Measurements from ENCODE around the gene EVA1A.

EVA1A gene

GRCh38 chr2:75603477-75603876 lies 42.7 kb upstream of the EVA1A start:
- H3K4me1 ChIP-seq (ENCODE audit: control insufficient read depth, insufficient read depth, low read length), result peaks cover 4% of the 10 kb centered on the region
- 100% methylated on average over 1 of the region's 1 CpG for WGBS, 2 experiments
- H3K36me3 ChIP-seq (ENCODE audit: control insufficient read depth, insufficient read depth, low read length), result no peaks in the 10 kb centered on the region
- H3K27me3 ChIP-seq (ENCODE audit: control insufficient read depth, insufficient read depth, low read length, poor library complexity, severe bottlenecking), result no peaks in the 10 kb centered on the region
- H3K27ac ChIP-seq (ENCODE audit: insufficient read depth, low read depth, low read length, poor library complexity, severe bottlenecking), result no peak overlapping the region
- H3K4me3 ChIP-seq (ENCODE audit: insufficient read depth, low read depth, low read length), result no peak overlapping the region
- H3K9me3 ChIP-seq (ENCODE audit: control insufficient read depth, low read length), result no peaks in the 10 kb centered on the region

GRCh38 chr2:75602724-75603342 lies 42.1 kb upstream of the EVA1A start:
- Histone ChIP-seq H3K4me1 (ENCODE audit: control insufficient read depth, insufficient read depth, low read length) (no peaks in the 10 kb centered on the region), H3K9me3 (ENCODE audit: control insufficient read depth, low read length) (no peaks in the 10 kb centered on the region), H3K36me3 (ENCODE audit: control insufficient read depth, insufficient read depth, low read length) (no peaks in the 10 kb centered on the region), H3K27ac (ENCODE audit: insufficient read depth, low read depth, low read length, poor library complexity, severe bottlenecking) (no peak overlapping the region), H3K27me3 (ENCODE audit: control insufficient read depth, insufficient read depth, low read length, poor library complexity, severe bottlenecking) (no peaks in the 10 kb centered on the region), H3K4me3 (ENCODE audit: insufficient read depth, low read depth, low read length) (no peak overlapping the region)
- 92 to 95% methylated on average over 5 of the region's 6 CpGs for WGBS, 2 experiments

GRCh38 chr2:75600461-75601011 lies 39.8 kb upstream of the EVA1A start:
- no peak overlapping the region for H3K27ac ChIP-seq (ENCODE audit: insufficient read depth, low read depth, low read length, poor library complexity, severe bottlenecking)
- H3K4me1 ChIP-seq (ENCODE audit: control insufficient read depth, insufficient read depth, low read length), result no peaks in the 10 kb centered on the region
- WGBS, 2 experiments, result 94% methylated on average over 4 of the region's 4 CpGs
- no peaks in the 10 kb centered on the region for H3K9me3 ChIP-seq (ENCODE audit: control insufficient read depth, low read length)
- no peaks in the 10 kb centered on the region for H3K36me3 ChIP-seq (ENCODE audit: control insufficient read depth, insufficient read depth, low read length)
- no peaks in the 10 kb centered on the region for H3K27me3 ChIP-seq (ENCODE audit: control insufficient read depth, insufficient read depth, low read length, poor library complexity, severe bottlenecking)
- no peak overlapping the region for H3K4me3 ChIP-seq (ENCODE audit: insufficient read depth, low read depth, low read length)

GRCh38 chr2:75598589-75599155 lies 37.9 kb upstream of the EVA1A start:
- WGBS, 2 experiments, result 92 to 97% methylated on average over 8 of the region's 8 CpGs

GRCh38 chr2:75597949-75598348 lies 37.2 kb upstream of the EVA1A start:
- no peaks in the 10 kb centered on the region for H3K9me3 ChIP-seq (ENCODE audit: control insufficient read depth, low read length)
- WGBS, 2 experiments, result 95 to 96% methylated on average over 20 of the region's 20 CpGs
- H3K4me1 ChIP-seq (ENCODE audit: control insufficient read depth, insufficient read depth, low read length), result no peaks in the 10 kb centered on the region
- H3K4me3 ChIP-seq (ENCODE audit: insufficient read depth, low read depth, low read length), result no peak overlapping the region
- H3K36me3 ChIP-seq (ENCODE audit: control insufficient read depth, insufficient read depth, low read length), result no peaks in the 10 kb centered on the region
- no peaks in the 10 kb centered on the region for H3K27me3 ChIP-seq (ENCODE audit: control insufficient read depth, insufficient read depth, low read length, poor library complexity, severe bottlenecking)
- H3K27ac ChIP-seq (ENCODE audit: insufficient read depth, low read depth, low read length, poor library complexity, severe bottlenecking), result no peak overlapping the region

More at GRCh38 chr2:75598589-75599155, 37.9 kb upstream of the EVA1A start:
- Histone ChIP-seq H3K36me3 (ENCODE audit: control insufficient read depth, insufficient read depth, low read length) (no peaks in the 10 kb centered on the region), H3K4me1 (ENCODE audit: control insufficient read depth, insufficient read depth, low read length) (no peaks in the 10 kb centered on the region), H3K27me3 (ENCODE audit: control insufficient read depth, insufficient read depth, low read length, poor library complexity, severe bottlenecking) (no peaks in the 10 kb centered on the region), H3K9me3 (ENCODE audit: control insufficient read depth, low read length) (no peaks in the 10 kb centered on the region), H3K4me3 (ENCODE audit: insufficient read depth, low read depth, low read length) (no peak overlapping the region), H3K27ac (ENCODE audit: insufficient read depth, low read depth, low read length, poor library complexity, severe bottlenecking) (no peak overlapping the region)

- H3K27me3 ChIP-seq (ENCODE audit: control insufficient read depth, insufficient read depth, low read length, poor library complexity, severe bottlenecking), result no peaks in the 10 kb centered on the region
- WGBS, 2 experiments, result 89 to 90% methylated on average over 4 of the region's 4 CpGs
- H3K4me1 ChIP-seq (ENCODE audit: control insufficient read depth, insufficient read depth, low read length), result no peaks in the 10 kb centered on the region
- H3K36me3 ChIP-seq (ENCODE audit: control insufficient read depth, insufficient read depth, low read length), result no peaks in the 10 kb centered on the region
- H3K27ac ChIP-seq (ENCODE audit: insufficient read depth, low read depth, low read length, poor library complexity, severe bottlenecking), result no peak overlapping the region
- H3K4me3 ChIP-seq (ENCODE audit: insufficient read depth, low read depth, low read length), result no peak overlapping the region
- H3K9me3 ChIP-seq (ENCODE audit: control insufficient read depth, low read length), result no peaks in the 10 kb centered on the region
These were observed 36.0 kb upstream of the EVA1A start for GRCh38 chr2:75596784-75597183.

- no peaks in the 10 kb centered on the region for H3K27me3 ChIP-seq (ENCODE audit: control insufficient read depth, insufficient read depth, low read length, poor library complexity, severe bottlenecking)
- no peak overlapping the region for H3K27ac ChIP-seq (ENCODE audit: insufficient read depth, low read depth, low read length, poor library complexity, severe bottlenecking)
- no peaks in the 10 kb centered on the region for H3K36me3 ChIP-seq (ENCODE audit: control insufficient read depth, insufficient read depth, low read length)
- WGBS, 2 experiments, result 100% methylated on average over 1 of the region's 1 CpG; no CpG with 5 or more reads in 1 of the 2 experiments
- H3K4me3 ChIP-seq (ENCODE audit: insufficient read depth, low read depth, low read length), result no peak overlapping the region
- no peaks in the 10 kb centered on the region for H3K4me1 ChIP-seq (ENCODE audit: control insufficient read depth, insufficient read depth, low read length)
- H3K9me3 ChIP-seq (ENCODE audit: control insufficient read depth, low read length), result no peaks in the 10 kb centered on the region
These were observed 35.0 kb upstream of the EVA1A start for GRCh38 chr2:75595541-75596395.

GRCh38 chr2:75594596-75594995 lies 33.9 kb upstream of the EVA1A start:
- Histone ChIP-seq H3K4me1 (ENCODE audit: control insufficient read depth, insufficient read depth, low read length) (no peaks in the 10 kb centered on the region), H3K27me3 (ENCODE audit: control insufficient read depth, insufficient read depth, low read length, poor library complexity, severe bottlenecking) (no peaks in the 10 kb centered on the region), H3K27ac (ENCODE audit: insufficient read depth, low read depth, low read length, poor library complexity, severe bottlenecking) (no peak overlapping the region), H3K36me3 (ENCODE audit: control insufficient read depth, insufficient read depth, low read length) (no peaks in the 10 kb centered on the region), H3K4me3 (ENCODE audit: insufficient read depth, low read depth, low read length) (no peak overlapping the region), H3K9me3 (ENCODE audit: control insufficient read depth, low read length) (no peaks in the 10 kb centered on the region)
- 79 to 90% methylated on average over 2 to 3 of the region's 3 CpGs for WGBS, 2 experiments

- H3K4me3 ChIP-seq (ENCODE audit: insufficient read depth, low read depth, low read length), result no peak overlapping the region
- 94% methylated on average over 4 to 5 of the region's 5 CpGs for WGBS, 2 experiments
These were observed 32.1 kb upstream of the EVA1A start for GRCh38 chr2:75592888-75593287.

GRCh38 chr2:75592030-75592429 lies 31.3 kb upstream of the EVA1A start:
- 85 to 86% methylated on average over 4 of the region's 4 CpGs for WGBS, 2 experiments
- no peak overlapping the region for H3K27ac ChIP-seq (ENCODE audit: insufficient read depth, low read depth, low read length, poor library complexity, severe bottlenecking)
- H3K9me3 ChIP-seq (ENCODE audit: control insufficient read depth, low read length), result no peaks in the 10 kb centered on the region
- no peak overlapping the region for H3K4me3 ChIP-seq (ENCODE audit: insufficient read depth, low read depth, low read length)
- no peaks in the 10 kb centered on the region for H3K36me3 ChIP-seq (ENCODE audit: control insufficient read depth, insufficient read depth, low read length)
- H3K27me3 ChIP-seq (ENCODE audit: control insufficient read depth, insufficient read depth, low read length, poor library complexity, severe bottlenecking), result no peaks in the 10 kb centered on the region
- no peaks in the 10 kb centered on the region for H3K4me1 ChIP-seq (ENCODE audit: control insufficient read depth, insufficient read depth, low read length)

More at GRCh38 chr2:75592888-75593287, 32.1 kb upstream of the EVA1A start:
- Histone ChIP-seq H3K36me3 (ENCODE audit: control insufficient read depth, insufficient read depth, low read length) (no peaks in the 10 kb centered on the region), H3K4me1 (ENCODE audit: control insufficient read depth, insufficient read depth, low read length) (no peaks in the 10 kb centered on the region), H3K27ac (ENCODE audit: insufficient read depth, low read depth, low read length, poor library complexity, severe bottlenecking) (no peak overlapping the region), H3K27me3 (ENCODE audit: control insufficient read depth, insufficient read depth, low read length, poor library complexity, severe bottlenecking) (no peaks in the 10 kb centered on the region), H3K9me3 (ENCODE audit: control insufficient read depth, low read length) (no peaks in the 10 kb centered on the region)
